ENCODE measurements around the gene C10orf105. TPM values are rescaled to one million over a fixed set of nuclear protein-coding genes. Genes with fewer than 3 reads are reported as not detected.

C10orf105 gene
- total RNA-seq, 2 experiments from 2014 or later, result 0.25 to 0.33 TPM

DNA sequence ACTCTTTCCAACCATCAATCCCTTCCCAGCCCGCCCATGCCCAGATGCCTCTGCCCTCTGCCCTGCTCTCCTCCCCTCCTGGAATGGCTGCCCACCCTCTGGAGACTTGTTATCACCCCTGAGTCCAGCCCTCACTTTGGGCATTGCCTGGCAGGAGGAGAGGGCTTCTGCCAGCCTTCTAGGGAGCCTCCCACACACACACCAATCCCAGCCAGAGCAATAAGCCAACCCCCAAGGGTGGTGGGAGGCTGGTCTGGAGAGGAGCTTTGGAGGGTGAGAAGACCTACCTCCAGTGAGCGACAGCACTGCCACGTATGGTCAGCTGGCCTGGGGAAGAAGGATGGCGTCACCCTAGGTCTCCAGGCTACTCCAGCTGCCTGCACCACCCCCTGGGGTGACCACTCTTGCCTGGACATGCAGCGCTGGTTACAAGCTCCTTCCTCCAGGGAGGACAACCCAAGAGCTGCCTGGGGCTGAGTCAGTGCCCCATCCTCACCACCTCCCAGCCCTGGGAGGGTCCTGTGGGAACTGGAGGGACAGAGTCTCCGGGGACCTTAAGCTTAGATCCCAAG is 8.4 kb downstream of the C10orf105 start:
- Mint-ChIP-seq H3K4me3 (no peak overlapping the region), H3K27me3 (no peaks in the 10 kb centered on the region), H3K9me3 (no peaks in the 10 kb centered on the region), H3K4me1 (peaks cover 59% of the 10 kb centered on the region), H3K36me3 (ENCODE audit: low read depth) (no peaks in the 10 kb centered on the region), H3K27ac (no peak overlapping the region)
- CTCF ChIA-PET, result interaction anchor here (0.5 to 8.3 kb wide), 7 partner anchors 13 to 344 kb away, joined by 3 to 160 read pairs (median 3); partner anchors contain the start of gene VSIR
- POLR2A ChIA-PET, result interaction anchor here (0.6 to 4.3 kb wide), 4 partner anchors 10 to 46 kb away, joined by 4 to 47 read pairs (median 4); no protein-coding TSS in a partner anchor
- DNase-seq, result no peak

DNA sequence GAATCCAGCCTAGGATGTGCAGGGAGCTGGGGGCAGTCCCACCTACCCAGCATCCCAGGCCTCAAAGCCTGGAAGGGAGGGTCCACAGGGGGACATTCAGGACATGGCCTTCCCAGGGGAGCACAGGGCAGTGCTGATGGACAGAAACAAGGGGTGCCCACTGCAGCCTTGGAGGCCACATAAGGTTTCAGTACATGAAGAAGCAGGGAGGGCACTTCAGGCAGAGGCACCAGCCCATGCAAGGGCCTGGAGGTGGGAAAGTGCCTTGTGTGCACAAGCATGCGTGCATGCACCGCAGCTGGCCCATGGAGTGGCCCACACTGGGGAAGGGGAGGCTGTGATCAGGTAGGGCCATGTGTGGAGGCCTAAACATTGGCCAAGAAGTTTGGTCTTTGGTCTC is 9.1 kb downstream of the C10orf105 start:
- ChIA-PET CTCF (interaction anchor here (0.9 to 8.3 kb wide), 4 partner anchors 15 to 343 kb away, joined by 3 to 160 read pairs (median 20); no protein-coding TSS in a partner anchor), POLR2A (interaction anchor here (1.0 kb wide), 1 partner anchor 9 kb away, joined by 4 read pairs; no protein-coding TSS in a partner anchor)
- Mint-ChIP-seq H3K4me1 (peaks cover 54% of the 10 kb centered on the region), H3K9me3 (no peaks in the 10 kb centered on the region), H3K4me3 (no peak overlapping the region), H3K27ac (no peak overlapping the region), H3K27me3 (no peaks in the 10 kb centered on the region), H3K36me3 (ENCODE audit: low read depth) (no peaks in the 10 kb centered on the region)
- no peak for DNase-seq

DNA sequence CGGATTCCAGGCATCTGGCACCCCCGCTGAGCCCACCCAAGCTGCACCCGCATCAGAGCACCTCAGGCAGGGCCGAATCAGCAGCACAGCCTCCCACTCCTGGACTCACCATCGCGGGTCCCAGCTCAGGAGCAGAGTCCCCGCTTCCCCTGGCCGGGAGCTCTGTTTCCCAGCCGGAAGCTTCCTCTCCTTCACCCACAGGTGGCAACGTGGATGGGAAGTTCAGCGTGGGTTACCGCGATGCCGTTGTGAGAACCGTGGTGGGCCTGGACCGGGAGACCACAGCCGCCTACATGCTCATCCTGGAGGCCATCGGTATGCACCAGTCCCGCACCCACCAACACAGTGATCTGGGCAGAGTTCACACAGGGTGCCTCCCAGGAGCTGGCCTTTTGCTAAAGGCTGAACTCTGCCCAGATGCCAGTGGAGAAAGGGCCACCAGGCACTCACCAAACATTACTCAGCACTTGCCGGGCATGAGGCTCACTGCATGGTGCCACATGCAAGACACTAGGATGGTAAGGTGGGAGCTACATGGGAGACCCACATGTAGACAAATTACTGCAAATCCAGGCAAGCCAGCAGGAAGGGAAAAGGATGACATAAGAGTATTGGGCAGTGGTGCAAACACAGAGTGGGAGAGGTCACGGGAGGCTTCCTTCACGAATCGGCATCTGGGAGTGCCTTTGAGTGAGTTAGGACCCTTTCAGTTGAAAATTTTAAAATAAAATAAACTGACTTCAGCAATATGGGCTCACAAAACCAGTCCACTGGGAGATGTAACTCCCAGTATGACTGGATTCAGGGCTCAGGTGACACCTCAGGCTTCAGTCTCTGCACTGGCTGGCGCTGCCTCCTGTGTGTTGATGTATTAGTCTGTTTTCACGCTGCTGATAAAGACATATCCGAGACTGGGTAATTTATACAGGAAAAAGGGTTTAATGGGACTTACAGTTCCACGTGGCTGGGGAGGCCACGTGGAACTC is 10.4 kb downstream of the C10orf105 start:
- peaks cover 41% of the 10 kb centered on the region for H3K4me1 Mint-ChIP-seq
- H3K9me3 Mint-ChIP-seq, result no peaks in the 10 kb centered on the region
- no peaks in the 10 kb centered on the region for H3K36me3 Mint-ChIP-seq (ENCODE audit: low read depth)
- H3K4me3 Mint-ChIP-seq, result no peak overlapping the region
- POLR2A ChIA-PET, result interaction anchor here (1.1 to 1.4 kb wide), 3 partner anchors 63 to 406 kb away, joined by 3 to 9 read pairs (median 5); partner anchors contain the start of gene VSIR
- CTCF ChIA-PET, result interaction anchor here (0.6 to 8.3 kb wide), 27 partner anchors 8 to 1487 kb away, joined by 3 to 160 read pairs (median 7); partner anchors contain the start of genes SLC29A3 and VSIR
- no peaks in the 10 kb centered on the region for H3K27me3 Mint-ChIP-seq
- H3K27ac Mint-ChIP-seq, result peak overlapping the region; percentile 13
- no peak for DNase-seq

DNA sequence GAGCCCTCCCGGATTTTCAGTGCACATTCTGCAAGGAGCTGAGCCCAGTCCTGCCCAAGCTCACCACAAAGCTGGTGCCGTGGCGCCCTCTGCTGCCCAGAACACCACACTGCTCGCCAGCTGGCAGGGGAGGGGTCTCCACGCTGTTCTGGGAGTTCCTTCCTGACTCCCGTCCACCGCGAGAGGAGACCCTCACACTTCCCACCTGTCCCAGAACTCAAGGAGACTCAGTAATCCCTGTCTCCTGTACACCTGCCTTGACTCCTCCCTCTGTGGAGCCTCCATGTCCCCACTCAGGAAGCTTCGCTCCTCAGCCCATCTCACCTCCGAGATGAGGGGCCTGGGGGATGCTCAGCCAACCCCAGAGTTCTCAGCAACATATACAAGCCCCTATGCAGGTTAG is 11.3 kb downstream of the C10orf105 start:
- no peaks in the 10 kb centered on the region for H3K27me3 Mint-ChIP-seq
- H3K9me3 Mint-ChIP-seq, result no peaks in the 10 kb centered on the region
- H3K4me3 Mint-ChIP-seq, result no peak overlapping the region
- H3K36me3 Mint-ChIP-seq (ENCODE audit: low read depth), result no peaks in the 10 kb centered on the region
- H3K4me1 Mint-ChIP-seq, result peaks cover 32% of the 10 kb centered on the region
- CTCF ChIA-PET, result interaction anchor here (0.7 to 8.3 kb wide), 34 partner anchors 9 to 406 kb away, joined by 3 to 160 read pairs (median 6); partner anchors contain the start of genes SLC29A3 and VSIR
- POLR2A ChIA-PET, result interaction anchor here (1.1 to 1.4 kb wide), 4 partner anchors 11 to 405 kb away, joined by 3 to 9 read pairs (median 6); partner anchors contain the start of gene VSIR
- no peak overlapping the region for H3K27ac Mint-ChIP-seq
- DNase-seq, result peak; percentile 73

DNA sequence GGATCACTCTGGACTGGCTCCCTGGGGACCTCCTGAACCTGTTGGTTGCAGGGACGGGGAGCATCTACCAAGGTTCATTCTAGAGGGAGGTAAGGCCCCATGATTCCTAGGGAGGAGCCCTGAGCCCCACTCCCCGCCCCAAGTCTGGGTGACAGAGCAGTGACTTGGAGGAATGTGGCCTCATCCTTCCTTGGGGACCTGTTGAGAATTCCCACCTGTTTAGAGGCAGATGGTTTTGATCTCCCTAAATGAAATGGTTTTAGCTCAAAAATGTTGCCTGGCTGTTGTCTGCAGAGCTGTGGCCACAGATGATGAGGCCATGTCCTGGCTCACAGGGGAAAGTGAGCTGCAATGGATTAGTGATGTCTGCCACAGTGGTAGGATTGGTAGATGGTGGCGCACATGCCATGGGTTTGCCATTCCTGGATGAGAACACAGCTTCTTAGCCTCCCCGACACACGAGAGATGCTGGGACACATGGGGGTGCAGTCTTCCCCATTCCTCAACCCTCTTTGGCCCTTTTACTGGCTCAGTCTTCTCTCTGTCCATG is 12.3 kb downstream of the C10orf105 start:
- ChIA-PET POLR2A (interaction anchor here (0.6 to 1.4 kb wide), 3 partner anchors 10 to 61 kb away, joined by 3 to 6 read pairs (median 4); no protein-coding TSS in a partner anchor), CTCF (interaction anchor here (0.8 to 8.3 kb wide), 20 partner anchors 12 to 395 kb away, joined by 3 to 160 read pairs (median 6); partner anchors contain the start of gene VSIR)
- Mint-ChIP-seq H3K9me3 (no peaks in the 10 kb centered on the region), H3K4me3 (no peak overlapping the region), H3K27ac (no peak overlapping the region), H3K27me3 (no peaks in the 10 kb centered on the region), H3K36me3 (ENCODE audit: low read depth) (no peaks in the 10 kb centered on the region), H3K4me1 (peaks cover 22% of the 10 kb centered on the region)
- DNase-seq, result no peak

DNA sequence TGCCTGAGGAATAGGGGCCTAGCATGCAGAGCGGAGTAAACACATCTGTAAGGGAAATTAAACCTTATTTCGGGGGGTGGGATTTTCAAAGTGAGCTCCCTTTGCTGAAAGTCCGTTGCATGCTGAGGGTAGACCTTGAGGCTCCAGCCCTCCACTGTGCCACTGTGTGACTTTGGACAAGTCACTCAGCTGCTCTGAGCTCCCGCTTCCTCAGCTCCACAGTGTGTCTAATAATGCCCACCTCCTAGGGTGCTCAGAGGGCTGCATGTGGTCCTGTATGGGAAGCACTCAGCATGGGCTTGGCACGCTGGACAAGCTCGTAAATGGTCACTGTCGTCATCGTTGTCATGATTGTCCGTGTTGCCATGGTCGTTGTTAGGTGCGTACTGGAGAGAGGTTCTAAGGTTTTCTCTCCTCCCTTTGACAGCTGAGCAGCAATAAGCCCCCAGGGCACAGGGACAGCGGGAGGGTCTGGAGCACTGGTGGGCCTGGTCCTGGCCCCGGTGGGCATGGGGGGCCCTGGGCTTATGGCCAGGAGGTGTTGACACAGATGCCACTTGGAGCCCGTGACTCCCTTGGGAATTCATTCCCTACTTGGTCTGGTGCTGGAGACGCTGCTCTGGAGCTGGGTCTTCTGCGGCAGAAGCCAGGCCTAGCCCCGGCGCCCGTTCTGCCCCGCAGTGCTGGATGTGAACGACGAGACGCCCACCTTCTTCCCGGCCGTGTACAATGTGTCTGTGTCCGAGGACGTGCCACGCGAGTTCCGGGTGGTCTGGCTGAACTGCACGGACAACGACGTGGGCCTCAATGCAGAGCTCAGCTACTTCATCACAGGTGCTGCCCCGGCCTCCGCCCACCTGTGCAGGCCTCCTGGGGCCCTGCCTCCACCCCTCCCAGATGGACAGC is 13.1 kb downstream of the C10orf105 start:
- H3K4me1 Mint-ChIP-seq, result peaks cover 17% of the 10 kb centered on the region
- H3K36me3 Mint-ChIP-seq (ENCODE audit: low read depth), result no peaks in the 10 kb centered on the region
- H3K27me3 Mint-ChIP-seq, result no peaks in the 10 kb centered on the region
- no peaks in the 10 kb centered on the region for H3K9me3 Mint-ChIP-seq
- no peak overlapping the region for H3K27ac Mint-ChIP-seq
- ChIA-PET POLR2A (interaction anchor here (0.6 to 1.4 kb wide), 3 partner anchors 8 to 62 kb away, joined by 3 to 6 read pairs (median 4); no protein-coding TSS in a partner anchor), CTCF (interaction anchor here (1.1 to 8.3 kb wide), 14 partner anchors 9 to 388 kb away, joined by 3 to 160 read pairs (median 8); partner anchors contain the start of genes SLC29A3 and VSIR)
- no peak for DNase-seq
- no peak overlapping the region for H3K4me3 Mint-ChIP-seq

DNA sequence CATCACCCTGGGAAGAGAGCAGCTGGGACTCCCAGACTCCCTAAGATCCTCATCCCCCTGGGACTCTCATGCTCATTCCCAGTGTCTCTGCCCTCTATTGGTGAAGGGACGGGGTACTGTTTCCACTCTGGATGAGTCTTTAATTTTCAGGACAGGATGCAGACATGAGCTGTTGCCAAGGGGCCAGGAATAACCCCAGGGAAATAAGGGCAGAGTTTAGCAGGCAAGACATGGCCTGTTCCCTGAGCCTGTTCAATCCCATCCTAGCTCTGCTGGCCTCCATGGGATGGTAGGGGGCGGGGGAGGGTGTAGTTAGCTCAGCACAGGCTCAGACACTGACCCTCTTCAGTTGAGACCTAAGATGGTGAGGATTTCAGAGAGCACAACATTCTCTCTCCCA is 14.0 kb downstream of the C10orf105 start:
- Mint-ChIP-seq H3K4me1 (peaks cover 24% of the 10 kb centered on the region), H3K9me3 (no peaks in the 10 kb centered on the region), H3K4me3 (no peak overlapping the region), H3K27ac (no peak overlapping the region), H3K36me3 (ENCODE audit: low read depth) (no peaks in the 10 kb centered on the region), H3K27me3 (no peaks in the 10 kb centered on the region)
- no peak for DNase-seq
- CTCF ChIA-PET, result interaction anchor here (0.6 to 8.3 kb wide), 8 partner anchors 10 to 387 kb away, joined by 3 to 160 read pairs (median 4); partner anchors contain the start of gene SLC29A3
- POLR2A ChIA-PET, result interaction anchor here (1.3 kb wide), 1 partner anchor 9 kb away, joined by 4 read pairs; no protein-coding TSS in a partner anchor

DNA sequence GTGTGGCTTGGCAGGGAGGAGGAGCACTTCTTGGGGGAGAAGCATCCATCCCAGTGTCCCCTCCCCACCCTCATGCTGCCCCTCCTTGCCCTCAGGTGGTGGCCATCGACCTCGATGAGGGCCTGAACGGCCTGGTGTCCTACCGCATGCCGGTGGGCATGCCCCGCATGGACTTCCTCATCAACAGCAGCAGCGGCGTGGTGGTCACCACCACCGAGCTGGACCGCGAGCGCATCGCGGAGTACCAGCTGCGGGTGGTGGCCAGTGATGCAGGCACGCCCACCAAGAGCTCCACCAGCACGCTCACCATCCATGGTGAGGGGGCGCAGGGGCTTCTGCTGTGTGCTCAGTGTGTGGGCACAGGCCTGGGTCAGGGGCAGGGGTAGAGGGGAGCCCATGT is 14.8 kb downstream of the C10orf105 start:
- no peak overlapping the region for H3K27ac Mint-ChIP-seq
- ChIA-PET CTCF (interaction anchor here (0.6 to 5.7 kb wide), 4 partner anchors 44 to 322 kb away, joined by 3 to 38 read pairs (median 4); no protein-coding TSS in a partner anchor), POLR2A (no interaction called here)
- DNase-seq, result no peak
- no peaks in the 10 kb centered on the region for H3K27me3 Mint-ChIP-seq
- H3K9me3 Mint-ChIP-seq, result no peaks in the 10 kb centered on the region
- H3K4me1 Mint-ChIP-seq, result peaks cover 27% of the 10 kb centered on the region
- H3K4me3 Mint-ChIP-seq, result no peak overlapping the region
- no peaks in the 10 kb centered on the region for H3K36me3 Mint-ChIP-seq (ENCODE audit: low read depth)

DNA sequence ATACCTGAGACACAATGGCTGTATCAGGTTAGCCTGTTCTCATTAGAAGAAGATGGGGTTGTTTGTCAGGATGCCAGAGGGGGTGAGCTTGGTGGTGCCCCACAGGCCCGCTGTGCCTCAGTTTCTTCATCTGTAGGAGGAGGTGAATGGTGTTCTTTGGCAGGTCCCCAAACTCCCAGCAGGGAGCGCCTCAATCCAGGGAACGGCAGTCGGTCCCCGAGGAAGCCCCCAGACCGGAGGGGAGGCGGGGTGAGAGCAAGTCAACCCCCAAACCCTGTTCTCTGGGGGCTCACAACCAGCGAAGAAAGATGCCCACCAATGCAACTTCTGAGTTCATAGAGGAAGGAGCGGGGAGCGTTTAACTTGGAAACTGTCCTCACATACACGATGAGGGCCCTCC is 16.0 kb downstream of the C10orf105 start:
- ChIA-PET POLR2A (no interaction called here), CTCF (interaction anchor here (1.4 kb wide), 1 partner anchor 70 kb away, joined by 4 read pairs; no protein-coding TSS in a partner anchor)
- Mint-ChIP-seq H3K36me3 (ENCODE audit: low read depth) (no peaks in the 10 kb centered on the region), H3K9me3 (no peaks in the 10 kb centered on the region), H3K4me1 (peaks cover 33% of the 10 kb centered on the region), H3K27ac (no peak overlapping the region), H3K4me3 (no peak overlapping the region), H3K27me3 (no peaks in the 10 kb centered on the region)
- DNase-seq, result no peak

DNA sequence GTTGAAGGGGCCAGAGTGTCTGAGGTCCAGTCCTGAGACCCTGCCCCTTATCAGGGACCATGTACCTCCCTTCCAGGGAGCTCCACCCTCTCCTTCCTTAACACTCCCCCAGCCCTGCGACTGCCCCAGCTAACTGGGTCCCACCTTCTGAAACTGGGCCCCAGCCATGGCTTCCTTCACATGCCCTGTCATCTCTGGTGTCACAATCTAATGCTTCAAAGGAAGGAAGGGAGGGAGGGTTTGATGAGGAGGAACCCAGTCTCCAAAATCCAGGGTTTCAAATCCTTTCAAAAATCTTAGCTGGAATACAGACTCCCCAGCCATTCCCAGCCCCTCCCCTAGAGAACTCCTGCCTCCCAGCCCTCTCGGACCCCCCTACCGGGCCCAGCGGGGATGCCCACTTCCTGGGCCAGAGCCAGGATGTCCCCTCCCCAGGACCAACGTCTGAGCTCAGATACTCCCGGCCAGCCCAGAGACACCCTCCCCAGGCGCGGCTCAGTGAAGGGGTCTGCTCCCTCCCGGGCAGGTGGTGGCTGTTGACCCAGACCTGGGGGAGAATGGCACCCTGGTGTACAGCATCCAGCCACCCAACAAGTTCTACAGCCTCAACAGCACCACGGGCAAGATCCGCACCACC is 18.0 kb downstream of the C10orf105 start:
- H3K4me1 Mint-ChIP-seq, result peaks cover 42% of the 10 kb centered on the region
- CTCF ChIA-PET, result no interaction called here
- POLR2A ChIA-PET, result interaction anchor here (1.0 to 1.3 kb wide), 2 partner anchors 10 to 11 kb away, joined by 3 to 4 read pairs; no protein-coding TSS in a partner anchor
- H3K4me3 Mint-ChIP-seq, result no peak overlapping the region
- no peaks in the 10 kb centered on the region for H3K9me3 Mint-ChIP-seq
- no peaks in the 10 kb centered on the region for H3K36me3 Mint-ChIP-seq (ENCODE audit: low read depth)
- no peak overlapping the region for H3K27ac Mint-ChIP-seq
- DNase-seq, result no peak
- H3K27me3 Mint-ChIP-seq, result no peaks in the 10 kb centered on the region

DNA sequence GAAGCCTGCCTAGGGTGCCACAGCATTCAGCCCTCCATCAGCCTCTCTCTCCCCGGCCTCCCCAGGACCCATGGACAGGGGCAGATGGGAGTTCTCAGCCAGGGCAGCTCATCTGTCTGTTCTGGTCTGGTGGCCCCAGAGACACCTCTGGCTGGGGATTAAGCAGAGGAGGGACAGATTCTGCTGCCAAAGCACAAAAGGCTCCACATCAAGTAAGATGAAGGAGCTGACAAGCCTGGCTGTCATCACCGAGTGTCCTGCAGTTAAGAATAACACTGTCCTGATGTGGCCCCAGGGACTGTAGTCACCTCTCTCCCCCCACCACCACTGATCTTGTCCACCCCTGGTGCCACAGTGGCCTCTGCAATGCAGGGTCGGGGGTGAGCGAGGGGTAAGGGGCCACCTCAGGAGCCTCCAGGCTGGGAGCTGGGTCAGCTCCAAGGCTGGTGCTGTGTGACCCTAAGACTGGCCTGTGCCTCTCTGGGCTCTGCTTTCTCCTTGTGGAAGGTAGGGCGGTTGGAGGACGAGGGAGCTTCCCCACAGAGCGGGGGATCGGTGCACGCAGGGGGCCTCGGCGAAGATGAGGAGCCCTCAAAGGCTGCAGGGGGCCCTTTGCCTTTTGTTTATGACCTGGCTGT is 18.7 kb downstream of the C10orf105 start:
- DNase-seq, result no peak
- Mint-ChIP-seq H3K4me3 (no peak overlapping the region), H3K4me1 (peaks cover 43% of the 10 kb centered on the region), H3K27me3 (no peaks in the 10 kb centered on the region), H3K36me3 (ENCODE audit: low read depth) (no peaks in the 10 kb centered on the region), H3K9me3 (no peaks in the 10 kb centered on the region), H3K27ac (no peak overlapping the region)
- ChIA-PET CTCF (interaction anchor here (10.0 kb wide), 1 partner anchor 8 kb away, joined by 160 read pairs; no protein-coding TSS in a partner anchor), POLR2A (interaction anchor here (1.0 to 1.3 kb wide), 2 partner anchors 10 to 12 kb away, joined by 3 to 4 read pairs; no protein-coding TSS in a partner anchor)

Measured in activated CD4-positive, alpha-beta memory T cell treated with anti-CD3 and anti-CD28 coated beads, Interleukin-2, amount 10 ng/mL, durations not matched to agents 7 days and 5 days (primary cell).